GM23338 (cell line): ENCODE data around the gene GNAZ. TPM values are rescaled to one million over a fixed set of nuclear protein-coding genes. Genes with fewer than 3 reads are reported as not detected.
A peak's percentile ranks its signal among the peaks of the same experiment; 100 is the strongest.

Experiments
- ATAC-seq: fragments of 200-7000 bp; cut with Tn5 transposase; 3 replicates; pipeline ENCODE4 v1.9.1; 2020
- DNase-seq: peaks from one replicate; pipeline ENCODE4 v3.0.0-alpha.2; 2015; ENCODE audit warnings: low spot score
- H2AFZ ChIP-seq: fragments of 200-600 bp; sonication (generic); 2 replicates; pipeline ENCODE4 v1.8.0; 2016; ENCODE audit warnings: antibody characterized with exemption, mild to moderate bottlenecking, moderate library complexity
- H3F3A ChIP-seq: fragments of 200-600 bp; sonication (generic); replicated peaks from 2 replicates; pipeline ENCODE4 v1.8.0; 2017; ENCODE audit warnings: antibody characterized with exemption, mixed run types, low read depth
- H3K27ac ChIP-seq: fragments of 200-600 bp; sonication (generic); 2 replicates; pipeline ENCODE4 v1.6.1; 2016; ENCODE audit warnings: low read depth
- H3K27me3 ChIP-seq: fragments of 200-600 bp; sonication (generic); 2 replicates; pipeline ENCODE4 v1.8.0; 2016; ENCODE audit warnings: mild to moderate bottlenecking, mixed run types, moderate library complexity; ENCODE audit not compliant: insufficient read depth
- H3K36me3 ChIP-seq: fragments of 200-600 bp; sonication (generic); 2 replicates; pipeline ENCODE4 v1.8.0; 2016; ENCODE audit warnings: mild to moderate bottlenecking; ENCODE audit not compliant: insufficient read depth
- H3K4me1 ChIP-seq: fragments of 200-600 bp; sonication (generic); 2 replicates; pipeline ENCODE4 v1.8.0; 2016; ENCODE audit warnings: mild to moderate bottlenecking, moderate library complexity; ENCODE audit not compliant: insufficient read depth
- H3K4me2 ChIP-seq: fragments of 200-600 bp; sonication (generic); 2 replicates; pipeline ENCODE4 v1.7.1; 2017; ENCODE audit warnings: mixed run types
- H3K4me3 ChIP-seq: fragments of 200-600 bp; sonication (generic); 2 replicates; pipeline ENCODE4 v1.6.1; 2016; ENCODE audit warnings: mixed run types
- H3K79me2 ChIP-seq: fragments of 200-600 bp; sonication (generic); replicated peaks from 2 replicates; pipeline ENCODE4 v1.8.0; 2017; ENCODE audit warnings: mild to moderate bottlenecking; ENCODE audit not compliant: insufficient read depth
- H3K9me2 ChIP-seq: fragments of 200-600 bp; sonication (generic); 2 replicates; pipeline ENCODE4 v1.8.0; 2017; ENCODE audit not compliant: insufficient read depth
- H4K20me1 ChIP-seq: fragments of 200-600 bp; sonication (generic); replicated peaks from 2 replicates; pipeline ENCODE4 v1.8.0; 2017; ENCODE audit warnings: mild to moderate bottlenecking; ENCODE audit not compliant: insufficient read depth
- H3K27ac Mint-ChIP-seq: 2 replicates; pipeline ENCODE4 v1.8.0; 2020; ENCODE audit warnings: inconsistent platforms, mild to moderate bottlenecking, moderate library complexity, mixed read lengths
- H3K27me3 Mint-ChIP-seq: 3 replicates; pipeline ENCODE4 v1.8.0; 2022; ENCODE audit warnings: low read depth, mild to moderate bottlenecking, moderate library complexity, mixed read lengths, inconsistent platforms; ENCODE audit not compliant: insufficient read depth, poor library complexity
- H3K36me3 Mint-ChIP-seq: 3 replicates; pipeline ENCODE4 v1.8.0; 2021; ENCODE audit warnings: low read depth, mild to moderate bottlenecking, inconsistent platforms, moderate library complexity, mixed read lengths
- H3K4me1 Mint-ChIP-seq: 3 replicates; pipeline ENCODE4 v1.8.0; 2020; ENCODE audit warnings: mild to moderate bottlenecking, inconsistent platforms, mixed read lengths
- H3K4me3 Mint-ChIP-seq: 3 replicates; pipeline ENCODE4 v1.8.0; 2021; ENCODE audit warnings: moderate library complexity, mild to moderate bottlenecking, inconsistent platforms, mixed read lengths
- H3K9me3 Mint-ChIP-seq: 3 replicates; pipeline ENCODE4 v1.8.0; 2020; ENCODE audit warnings: moderate library complexity, mild to moderate bottlenecking, inconsistent platforms, mixed read lengths
- CTCF ChIP-seq, 2 experiments: fragments of 200-600 bp in 1 of 2; sonication (generic) in 1 of 2; conservative IDR thresholded peaks; 2 replicates each; pipeline versions ENCODE4 v1.5.1 to v1.6.1; 2016 to 2017; ENCODE audit warnings: antibody characterized with exemption in 2 of 2, low read depth in 2 of 2, mild to moderate bottlenecking in 2 of 2, moderate library complexity in 1 of 2
- ETS1 ChIP-seq: IDR thresholded peaks from 2 replicates; pipeline ENCODE4 v1.6.1; 2016; ENCODE audit warnings: antibody characterized with exemption
- EZH2phosphoT487 ChIP-seq: fragments of 200-600 bp; sonication (generic); IDR thresholded peaks from one replicate; pipeline ENCODE4 v1.8.1; 2018; ENCODE audit warnings: antibody characterized with exemption; ENCODE audit not compliant: unreplicated experiment
- JUNB ChIP-seq: IDR thresholded peaks from one replicate; pipeline ENCODE4 v1.6.1; 2016; ENCODE audit warnings: antibody characterized with exemption; ENCODE audit not compliant: unreplicated experiment
- POLR2AphosphoS5 ChIP-seq: IDR thresholded peaks from 2 replicates; pipeline ENCODE4 v1.6.1; 2016; ENCODE audit warnings: antibody characterized with exemption, low read depth
- STAT1 ChIP-seq: IDR thresholded peaks from one replicate; pipeline ENCODE4 v1.6.1; 2016; ENCODE audit warnings: antibody characterized with exemption; ENCODE audit not compliant: unreplicated experiment
- ZNF114 ChIP-seq: fragments of 250-450 bp; sonication (Bioruptor Pico); IDR thresholded peaks from 2 replicates; pipeline ENCODE4 v1.5.0; 2020; ENCODE audit warnings: mild to moderate bottlenecking, moderate library complexity
- ZNF462 ChIP-seq: fragments of 250-450 bp; sonication (Bioruptor Pico); IDR thresholded peaks from 2 replicates; pipeline ENCODE4 v1.5.0; 2020; ENCODE audit warnings: mild to moderate bottlenecking, moderate library complexity
- polyA plus RNA-seq: library from polyadenylated mRNA; unstranded; fragments of >200 nt; fragmentation: Nextera tagmentation; extraction: Ambion mirVana; gene quantifications from 2 replicates; pipeline ENCODE4 v1.2.1, GENCODE V29; 2016
- total RNA-seq: library from RNA; depleted of rRNA; stranded (reverse); fragments of >200 nt; shearing (Covaris generic); gene quantifications from 2 replicates; pipeline ENCODE4 v1.2.3, GENCODE V29; 2014

The GNAZ gene
- total and polyA plus RNA-seq, 2 experiments from 2014 or later = 2.9 to 11.1 TPM

GRCh38 chr22:23110190-23110921 is 40.0 kb downstream of the GNAZ start (continued):
- no peak for TF ChIP-seq ZNF462 (CRISPR knock-in tag)
- no peak for TF ChIP-seq POLR2AphosphoS5
- TF ChIP-seq STAT1 = no peak
- no peak for TF ChIP-seq ZNF114
- TF ChIP-seq EZH2phosphoT487 = no peak

GRCh38 chr22:23110922-23111527 is 40.7 kb downstream of the GNAZ start:
- DNase-seq (no peak), ATAC-seq (peak; percentile 31)
- H3K36me3 ChIP-seq = no peaks in the 10 kb centered on the region
- peaks cover 2% of the 10 kb centered on the region for H3K4me1 Mint-ChIP-seq
- no peaks in the 10 kb centered on the region for H3K79me2 ChIP-seq
- H3K27ac Mint-ChIP-seq = no peak overlapping the region
- peaks cover 1% of the 10 kb centered on the region for H3K27me3 Mint-ChIP-seq
- no peak overlapping the region for H3K27ac ChIP-seq
- no peak overlapping the region for H3K4me3 Mint-ChIP-seq
- no peak overlapping the region for H3K4me2 ChIP-seq
- no peaks in the 10 kb centered on the region for H3F3A ChIP-seq
- no peaks in the 10 kb centered on the region for H3K27me3 ChIP-seq
- H3K4me1 ChIP-seq = no peaks in the 10 kb centered on the region
- H3K36me3 Mint-ChIP-seq = no peaks in the 10 kb centered on the region
- no peak overlapping the region for H2AFZ ChIP-seq
- no peak overlapping the region for H3K4me3 ChIP-seq
- H3K9me2 ChIP-seq = no peaks in the 10 kb centered on the region
- H4K20me1 ChIP-seq = no peaks in the 10 kb centered on the region
- H3K9me3 Mint-ChIP-seq = no peaks in the 10 kb centered on the region
- peak in 1 of 2 experiments; percentile 23; a peak in 1 of 4 replicates for TF ChIP-seq CTCF (conservative IDR thresholded peaks at IDR 0.05; ENCODE audit: low read depth in 2 of 2)
- no peak for TF ChIP-seq JUNB
- TF ChIP-seq STAT1 = no peak
- TF ChIP-seq ETS1 = no peak
